ENCODE data around the gene TRPM3.

DNA sequence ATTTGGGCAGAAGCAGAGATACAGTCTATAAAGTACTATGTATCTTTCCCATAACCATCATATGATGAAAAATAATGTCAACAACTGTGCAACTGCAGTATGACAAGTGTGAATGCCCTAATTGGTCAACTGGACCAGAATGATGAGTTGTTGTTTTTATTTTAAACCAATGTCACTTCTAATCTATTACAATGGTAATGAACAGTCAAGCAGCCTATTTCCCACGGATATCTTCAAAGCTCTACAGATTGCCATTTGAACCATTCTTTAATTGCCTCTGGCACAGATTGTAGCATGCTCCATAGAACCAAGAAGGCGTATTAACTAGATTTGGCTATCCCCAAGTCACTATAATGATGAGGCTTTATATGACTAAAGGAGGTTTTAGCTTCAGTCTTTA is 233.6 kb downstream of the TRPM3 start:
- TF ChIP-seq, protein P1, sequence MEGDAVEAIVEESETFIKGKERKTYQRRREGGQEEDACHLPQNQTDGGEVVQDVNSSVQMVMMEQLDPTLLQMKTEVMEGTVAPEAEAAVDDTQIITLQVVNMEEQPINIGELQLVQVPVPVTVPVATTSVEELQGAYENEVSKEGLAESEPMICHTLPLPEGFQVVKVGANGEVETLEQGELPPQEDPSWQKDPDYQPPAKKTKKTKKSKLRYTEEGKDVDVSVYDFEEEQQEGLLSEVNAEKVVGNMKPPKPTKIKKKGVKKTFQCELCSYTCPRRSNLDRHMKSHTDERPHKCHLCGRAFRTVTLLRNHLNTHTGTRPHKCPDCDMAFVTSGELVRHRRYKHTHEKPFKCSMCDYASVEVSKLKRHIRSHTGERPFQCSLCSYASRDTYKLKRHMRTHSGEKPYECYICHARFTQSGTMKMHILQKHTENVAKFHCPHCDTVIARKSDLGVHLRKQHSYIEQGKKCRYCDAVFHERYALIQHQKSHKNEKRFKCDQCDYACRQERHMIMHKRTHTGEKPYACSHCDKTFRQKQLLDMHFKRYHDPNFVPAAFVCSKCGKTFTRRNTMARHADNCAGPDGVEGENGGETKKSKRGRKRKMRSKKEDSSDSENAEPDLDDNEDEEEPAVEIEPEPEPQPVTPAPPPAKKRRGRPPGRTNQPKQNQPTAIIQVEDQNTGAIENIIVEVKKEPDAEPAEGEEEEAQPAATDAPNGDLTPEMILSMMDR (conservative IDR thresholded peaks at IDR 0.05 in 1 of 2, IDR thresholded peaks at IDR 0.05 in 1 of 2; ENCODE audit: extremely low read depth in 1 of 2, insufficient read depth in 1 of 2, low read depth in 1 of 2, low read length in 2 of 2) = no peak
- no peak for TF ChIP-seq EZH2 (IDR thresholded peaks at IDR 0.05; ENCODE audit: borderline replicate concordance, low read length)
